22Rv1 (cell line): ENCODE measurements around the gene ACAP3.

Experiments used
- CTCF ChIP-seq: fragments of 450-650 bp; IDR thresholded peaks from 2 replicates; pipeline ENCODE4 v1.5.1; 2017; ENCODE audit warnings: mild to moderate bottlenecking
- ZFX ChIP-seq: fragments of 450-650 bp; IDR thresholded peaks from 2 replicates; pipeline ENCODE4 v1.6.1; 2017; ENCODE audit warnings: antibody characterized with exemption, borderline replicate concordance

- TF ChIP-seq CTCF: no peak
- no peak for TF ChIP-seq ZFX
Measured at GRCh38 chr1:1336931-1337792, 29.4 kb upstream of the ACAP3 start.
